Measurements from ENCODE around the gene INPP5E. TPM values are rescaled to one million over a fixed set of nuclear protein-coding genes. Genes with fewer than 3 reads are reported as not detected.

INPP5E gene
- total RNA-seq, 2 experiments from 2014 or later, result 17.2 to 19.4 TPM

DNA sequence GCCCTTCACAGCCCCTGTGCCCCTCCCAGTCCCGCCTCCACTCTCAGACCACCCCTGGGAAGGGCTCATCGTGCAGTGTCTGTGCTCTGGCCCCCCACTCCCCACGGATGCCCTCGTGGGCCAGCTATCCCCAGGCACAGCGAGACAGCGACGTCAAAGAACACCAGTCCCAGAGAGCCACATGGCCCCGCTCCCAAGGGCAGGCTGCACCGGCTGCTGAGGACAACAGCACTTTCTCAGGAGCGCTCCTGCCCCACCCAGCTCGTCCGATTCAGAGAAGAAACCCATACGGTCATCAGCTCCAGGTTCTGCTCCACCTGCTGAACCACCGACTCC, 34.9 kb downstream of the INPP5E start:
- H3K9me3 ChIP-seq (ENCODE audit: control insufficient read depth in 1 of 2, insufficient read depth in 1 of 2, low read length in 2 of 2), result no peaks in the 10 kb centered on the region
- H3K4me1 Mint-ChIP-seq (ENCODE audit: low read depth), result peaks cover 54% of the 10 kb centered on the region
- peaks cover 48% of the 10 kb centered on the region for H3K36me3 Mint-ChIP-seq (ENCODE audit: low read depth)
- H3K36me3 ChIP-seq (ENCODE audit: insufficient read depth, low read length), result peaks cover 28% of the 10 kb centered on the region
- no peaks in the 10 kb centered on the region for H3K27me3 Mint-ChIP-seq
- H3K4me3 Mint-ChIP-seq, result peak overlapping the region; percentile 55
- no peak for ATAC-seq (ENCODE audit: poor library complexity)
- ChIA-PET CTCF (interaction anchor here (1.8 kb wide), 1 partner anchor 41 kb away, joined by 18 read pairs; the partner anchor contains the start of gene DNLZ), POLR2A (interaction anchor here (0.6 to 2.0 kb wide), 2 partner anchors 135 to 718 kb away, joined by 4 to 6 read pairs; no protein-coding TSS in a partner anchor)
- intact Hi-C loops (cut with DNase I, micrococcal nuclease), result loop anchor here in 1 of 2 experiments (10.0 kb wide), 3 partner anchors 140 to 440 kb away; partner anchors contain the start of genes NOTCH1, RABL6 and UBAC1
- DNase-seq, result no peak
- H3K27ac Mint-ChIP-seq, result peak overlapping the region; percentile 91
- peak overlapping the region; percentile 52 to 86 for H3K27ac ChIP-seq (ENCODE audit: low read depth in 1 of 2, low read length in 2 of 2)
- peak overlapping the region; percentile 9 for H3K4me3 ChIP-seq (ENCODE audit: low read length)
- TF ChIP-seq, protein P1, sequence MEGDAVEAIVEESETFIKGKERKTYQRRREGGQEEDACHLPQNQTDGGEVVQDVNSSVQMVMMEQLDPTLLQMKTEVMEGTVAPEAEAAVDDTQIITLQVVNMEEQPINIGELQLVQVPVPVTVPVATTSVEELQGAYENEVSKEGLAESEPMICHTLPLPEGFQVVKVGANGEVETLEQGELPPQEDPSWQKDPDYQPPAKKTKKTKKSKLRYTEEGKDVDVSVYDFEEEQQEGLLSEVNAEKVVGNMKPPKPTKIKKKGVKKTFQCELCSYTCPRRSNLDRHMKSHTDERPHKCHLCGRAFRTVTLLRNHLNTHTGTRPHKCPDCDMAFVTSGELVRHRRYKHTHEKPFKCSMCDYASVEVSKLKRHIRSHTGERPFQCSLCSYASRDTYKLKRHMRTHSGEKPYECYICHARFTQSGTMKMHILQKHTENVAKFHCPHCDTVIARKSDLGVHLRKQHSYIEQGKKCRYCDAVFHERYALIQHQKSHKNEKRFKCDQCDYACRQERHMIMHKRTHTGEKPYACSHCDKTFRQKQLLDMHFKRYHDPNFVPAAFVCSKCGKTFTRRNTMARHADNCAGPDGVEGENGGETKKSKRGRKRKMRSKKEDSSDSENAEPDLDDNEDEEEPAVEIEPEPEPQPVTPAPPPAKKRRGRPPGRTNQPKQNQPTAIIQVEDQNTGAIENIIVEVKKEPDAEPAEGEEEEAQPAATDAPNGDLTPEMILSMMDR (IDR thresholded peaks at IDR 0.05), result no peak
- peaks cover 75% of the 10 kb centered on the region for H3K4me1 ChIP-seq (ENCODE audit: insufficient read depth, low read length)
- no peaks in the 10 kb centered on the region for H3K27me3 ChIP-seq (ENCODE audit: control insufficient read depth in 1 of 2, insufficient read depth in 2 of 2, low read length in 2 of 2)
- no peaks in the 10 kb centered on the region for H3K9me3 Mint-ChIP-seq

DNA sequence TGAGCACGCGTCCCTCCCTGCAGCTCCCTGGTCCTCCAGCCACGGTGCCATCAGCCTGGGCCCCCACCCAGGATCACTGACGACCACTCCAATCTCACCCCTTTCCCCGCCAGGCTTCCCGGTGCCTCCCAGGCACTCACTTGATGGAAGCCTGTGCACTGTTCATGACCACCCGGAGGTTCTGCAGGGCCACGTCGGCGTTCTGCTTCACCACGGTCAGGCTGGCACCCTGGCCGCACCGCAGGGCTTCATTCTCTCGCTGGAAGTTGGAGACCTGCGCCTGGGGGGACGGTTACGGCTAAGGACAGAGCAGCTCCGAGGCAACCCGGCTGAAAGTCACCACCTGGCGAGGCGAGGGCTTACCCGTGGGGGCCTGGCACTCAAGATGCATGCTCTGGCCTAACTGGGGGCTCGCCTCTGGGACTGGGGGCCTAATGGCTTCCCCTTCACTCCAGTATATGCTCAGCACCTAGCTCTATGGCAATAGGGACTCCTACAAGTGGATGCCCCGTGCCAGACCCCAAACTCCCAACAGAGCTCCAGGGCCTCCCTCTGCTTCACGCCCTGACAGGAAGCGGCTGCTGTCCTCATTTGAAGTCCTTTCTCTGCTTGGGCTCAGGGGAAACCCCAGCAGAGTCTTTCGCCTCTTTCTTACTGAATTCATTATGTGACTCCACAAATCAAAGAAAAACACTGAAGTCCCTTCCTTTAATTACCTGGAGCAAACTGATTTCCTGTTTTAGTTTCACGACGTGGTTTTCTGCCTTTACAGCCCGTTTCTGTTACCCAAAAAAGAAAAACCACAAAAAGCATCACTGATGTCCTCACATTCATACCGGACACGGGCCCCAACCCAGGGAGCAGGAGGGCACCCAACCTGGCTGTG, 35.5 kb downstream of the INPP5E start:
- Mint-ChIP-seq H3K27ac (peak overlapping the region; percentile 91), H3K9me3 (no peaks in the 10 kb centered on the region), H3K36me3 (ENCODE audit: low read depth) (peaks cover 47% of the 10 kb centered on the region), H3K4me3 (peak overlapping the region; percentile 74), H3K4me1 (ENCODE audit: low read depth) (peaks cover 53% of the 10 kb centered on the region), H3K27me3 (no peaks in the 10 kb centered on the region)
- Histone ChIP-seq H3K36me3 (ENCODE audit: insufficient read depth, low read length) (peaks cover 28% of the 10 kb centered on the region), H3K27me3 (ENCODE audit: control insufficient read depth in 1 of 2, insufficient read depth in 2 of 2, low read length in 2 of 2) (no peaks in the 10 kb centered on the region), H3K27ac (ENCODE audit: low read depth in 1 of 2, low read length in 2 of 2) (peak overlapping the region; percentile 52 to 86), H3K4me3 (ENCODE audit: low read length) (peak overlapping the region; percentile 24), H3K9me3 (ENCODE audit: control insufficient read depth in 1 of 2, insufficient read depth in 1 of 2, low read length in 2 of 2) (no peaks in the 10 kb centered on the region), H3K4me1 (ENCODE audit: insufficient read depth, low read length) (peaks cover 74% of the 10 kb centered on the region)
- ATAC-seq (ENCODE audit: poor library complexity) (no peak), DNase-seq (peak in 6 of 14 experiments; percentile 16 to 74 (median 54))
- TF ChIP-seq, protein P1 (IDR thresholded peaks at IDR 0.05), result no peak
- ChIA-PET POLR2A (interaction anchor here (0.8 to 2.0 kb wide), 6 partner anchors 14 to 136 kb away, joined by 4 to 7 read pairs (median 6); partner anchors contain the start of genes DNLZ and INPP5E), CTCF (interaction anchor here (1.8 kb wide), 1 partner anchor 41 kb away, joined by 18 read pairs; the partner anchor contains the start of gene DNLZ)
- intact Hi-C loops (cut with DNase I, micrococcal nuclease), result loop anchor here in 1 of 2 experiments (10.0 kb wide), 3 partner anchors 141 to 439 kb away; partner anchors contain the start of genes NOTCH1, RABL6 and UBAC1

DNA sequence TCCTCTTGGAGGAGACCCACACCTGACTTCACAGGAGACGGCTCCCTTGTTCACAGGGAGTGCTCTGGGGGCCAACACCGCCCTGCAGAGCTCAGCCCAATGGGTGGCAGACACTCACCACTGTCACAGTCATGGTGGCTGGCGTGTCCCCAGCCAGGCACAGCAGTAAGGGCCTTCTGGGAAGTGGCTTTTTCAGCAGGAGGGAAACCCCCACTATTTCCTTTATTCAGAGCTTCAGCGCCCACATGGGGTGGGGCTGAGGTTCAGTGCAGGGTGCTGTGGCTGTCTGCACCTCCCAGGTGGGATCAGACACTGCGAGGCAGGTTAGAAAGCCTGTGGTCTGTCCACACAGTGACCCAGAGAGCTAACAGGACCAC, 36.1 kb downstream of the INPP5E start:
- Histone ChIP-seq H3K27me3 (ENCODE audit: control insufficient read depth in 1 of 2, insufficient read depth in 2 of 2, low read length in 2 of 2) (no peaks in the 10 kb centered on the region), H3K4me1 (ENCODE audit: insufficient read depth, low read length) (peaks cover 74% of the 10 kb centered on the region), H3K27ac (ENCODE audit: low read depth in 1 of 2, low read length in 2 of 2) (peak overlapping the region; percentile 47 to 86), H3K9me3 (ENCODE audit: control insufficient read depth in 1 of 2, insufficient read depth in 1 of 2, low read length in 2 of 2) (no peaks in the 10 kb centered on the region), H3K36me3 (ENCODE audit: insufficient read depth, low read length) (peaks cover 28% of the 10 kb centered on the region), H3K4me3 (ENCODE audit: low read length) (peak overlapping the region; percentile 24)
- H3K4me3 Mint-ChIP-seq, result peak overlapping the region; percentile 74
- H3K27ac Mint-ChIP-seq, result peak overlapping the region; percentile 91
- peaks cover 54% of the 10 kb centered on the region for H3K4me1 Mint-ChIP-seq (ENCODE audit: low read depth)
- TF ChIP-seq, protein P1 (IDR thresholded peaks at IDR 0.05), result no peak
- CTCF ChIA-PET, result interaction anchor here (1.8 kb wide), 1 partner anchor 40 kb away, joined by 18 read pairs; the partner anchor contains the start of gene DNLZ
- ATAC-seq (ENCODE audit: poor library complexity) (peak; percentile 86), DNase-seq (peak; percentile 33 to 93 (median 63))
- H3K9me3 Mint-ChIP-seq, result no peaks in the 10 kb centered on the region
- H3K27me3 Mint-ChIP-seq, result no peaks in the 10 kb centered on the region
- POLR2A ChIA-PET, result interaction anchor here (0.8 to 2.0 kb wide), 6 partner anchors 14 to 136 kb away, joined by 4 to 7 read pairs (median 6); partner anchors contain the start of genes DNLZ and INPP5E
- intact Hi-C loops (cut with DNase I, micrococcal nuclease), result loop anchor here in 1 of 2 experiments (10.0 kb wide), 3 partner anchors 141 to 439 kb away; partner anchors contain the start of genes NOTCH1, RABL6 and UBAC1
- H3K36me3 Mint-ChIP-seq (ENCODE audit: low read depth), result peaks cover 46% of the 10 kb centered on the region
